Activated naive CD4-positive, alpha-beta T cell treated with Interleukin-2 at 50 U/mL for 16 hours (primary cell): ENCODE results near the gene KANK2.

Experiments
- DNase-seq: peaks from one replicate; pipeline ENCODE4 v3.0.0-alpha.2; 2020

Gene KANK2

GRCh38 chr19:11197291-11198174, at the start of gene KANK2:
Gene KANK2, minus strand, starts transcription at chr19:11197545. Its CDS starts 3,034 bp downstream, at chr19:11194511.
- peak; percentile 73 for DNase-seq

GRCh38 chr19:11246941-11247340, 49.6 kb upstream of the KANK2 start:
- DNase-seq = no peak

- DNase-seq = no peak
Measured at GRCh38 chr19:11244846-11245589, 47.7 kb upstream of the KANK2 start.

- DNase-seq = no peak
Measured at GRCh38 chr19:11243798-11244169, 46.4 kb upstream of the KANK2 start.

GRCh38 chr19:11242864-11243797, 45.8 kb upstream of the KANK2 start:
- DNase-seq = peak; percentile 85

- DNase-seq = no peak
Measured at GRCh38 chr19:11242025-11242424, 44.7 kb upstream of the KANK2 start.

GRCh38 chr19:11240008-11240444, 42.7 kb upstream of the KANK2 start:
- no peak for DNase-seq

- DNase-seq = no peak
Measured at GRCh38 chr19:11239377-11240000, 42.1 kb upstream of the KANK2 start, which contains the start of gene ANGPTL8. Gene ANGPTL8, plus strand, starts transcription at chr19:11239619. Its CDS starts 19 bp downstream, at chr19:11239638.

- DNase-seq = no peak
Measured at GRCh38 chr19:11238781-11239376, 41.5 kb upstream of the KANK2 start.

GRCh38 chr19:11238041-11238440, 40.7 kb upstream of the KANK2 start:
- DNase-seq = no peak

- DNase-seq = no peak
Measured at GRCh38 chr19:11237321-11237720, 40.0 kb upstream of the KANK2 start.

- DNase-seq = no peak
Measured at GRCh38 chr19:11236324-11237301, 39.3 kb upstream of the KANK2 start.

- no peak for DNase-seq
Measured at GRCh38 chr19:11234486-11235075, 37.2 kb upstream of the KANK2 start.

- no peak for DNase-seq
Measured at GRCh38 chr19:11233073-11233472, 35.7 kb upstream of the KANK2 start.

- DNase-seq = no peak
Measured at GRCh38 chr19:11232555-11232954, 35.2 kb upstream of the KANK2 start.

GRCh38 chr19:11230621-11231386, 33.5 kb upstream of the KANK2 start:
- DNase-seq = no peak

- DNase-seq = no peak
Measured at GRCh38 chr19:11227195-11227886, 30.0 kb upstream of the KANK2 start.

GRCh38 chr19:11226716-11227166, 29.4 kb upstream of the KANK2 start:
- DNase-seq = no peak

GRCh38 chr19:11225815-11226214, 28.5 kb upstream of the KANK2 start:
- DNase-seq = no peak
